PC-9 (cell line): Measurements from ENCODE around the gene STRA6.

ENCODE experiments used
- CTCF ChIP-seq: fragments of 200-600 bp; sonication (generic); conservative IDR thresholded peaks from 2 replicates; pipeline ENCODE4 v1.6.1; 2017; ENCODE audit warnings: mixed run types, antibody characterized with exemption, mild to moderate bottlenecking, moderate library complexity
- EZH2 ChIP-seq: fragments of 200-600 bp; sonication (generic); IDR thresholded peaks from 2 replicates; pipeline ENCODE4 v1.8.0; 2017; ENCODE audit warnings: antibody characterized with exemption, low read depth

GRCh38 chr15:74233373-74233772, 30.8 kb upstream of the STRA6 start:
- TF ChIP-seq CTCF (no peak), EZH2 (no peak)
